ENCODE results near the gene KHDRBS1.
"Not testable (repeated sequence)": the region's sequence is repeated elsewhere in the genome, so short reads cannot be mapped to it uniquely, and the experiment has no call there.

Gene KHDRBS1

GRCh38 chr1:32014199-32014947 lies 705 bp downstream of the KHDRBS1 start:
- DNase-seq: peak; percentile 51
- Histone ChIP-seq H3K4me3 (ENCODE audit: low read length) (peak overlapping the region; percentile 100), H3K36me3 (ENCODE audit: control insufficient read depth, insufficient read depth, low read length) (peaks cover 3% of the 10 kb centered on the region), H2AK5ac (ENCODE audit: low read length) (peak overlapping the region; percentile 75), H3K23ac (ENCODE audit: low read length) (peak overlapping the region; percentile 100), H3K56ac (ENCODE audit: low read length) (peak overlapping the region; percentile 98), H3K79me2 (ENCODE audit: control insufficient read depth, insufficient read depth, low read length) (peaks cover 53% of the 10 kb centered on the region), H3K4me1 (ENCODE audit: control insufficient read depth, low read depth, low read length) (peaks cover 3% of the 10 kb centered on the region), H4K8ac (ENCODE audit: low read depth, low read length) (no peak overlapping the region), H3K4ac (ENCODE audit: low read depth, low read length) (peak overlapping the region; percentile 95), H3K18ac (ENCODE audit: low read length) (peak overlapping the region; percentile 94), H3K79me1 (ENCODE audit: low read length) (no peaks in the 10 kb centered on the region), H3K4me2 (ENCODE audit: low read length) (peak overlapping the region; percentile 79), H2BK5ac (ENCODE audit: low read length) (peak overlapping the region; percentile 44), H4K5ac (ENCODE audit: low read length) (no peak overlapping the region), H3K27me3 (ENCODE audit: insufficient read depth, low read length, poor library complexity) (no peaks in the 10 kb centered on the region), H3K9ac (ENCODE audit: low read length) (peak overlapping the region; percentile 100), H2BK15ac (replicated peaks; ENCODE audit: low read depth) (no peak overlapping the region), H2BK120ac (ENCODE audit: low read depth, low read length) (peak overlapping the region; percentile 19), H3K27ac (ENCODE audit: low read depth, low read length) (peak overlapping the region; percentile 96)
- WGBS (ENCODE audit: extremely low coverage, insufficient coverage, low lambda C conversion rate): no CpG with 5 or more reads among the region's 55 CpGs

DNA sequence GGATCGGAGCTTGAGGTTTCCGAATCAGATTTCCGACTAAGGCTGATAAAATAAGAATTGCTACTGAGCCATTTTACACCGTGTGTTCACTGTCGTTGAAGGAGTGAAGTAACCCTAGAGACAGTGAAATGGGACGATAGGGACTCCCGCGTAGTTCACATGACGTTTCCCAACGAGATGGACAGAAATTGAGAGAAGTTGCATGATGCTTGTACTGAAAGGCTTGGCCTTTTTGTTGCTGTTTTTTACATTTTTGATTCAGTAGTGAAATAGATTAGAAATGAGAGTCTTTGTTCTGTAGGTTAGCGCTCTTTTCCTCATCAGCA lies 1.2 kb downstream of the KHDRBS1 start:
- peak overlapping the region; percentile 79 for H3K4me2 ChIP-seq (ENCODE audit: low read length)
- H3K18ac ChIP-seq (ENCODE audit: low read length): no peak overlapping the region
- no peak overlapping the region for H3K27ac ChIP-seq (ENCODE audit: low read depth, low read length)
- no peak overlapping the region for H2BK120ac ChIP-seq (ENCODE audit: low read depth, low read length)
- H3K79me2 ChIP-seq (ENCODE audit: control insufficient read depth, insufficient read depth, low read length): peaks cover 57% of the 10 kb centered on the region
- no peak for DNase-seq
- H3K9ac ChIP-seq (ENCODE audit: low read length): peak overlapping the region; percentile 100
- H3K4me1 ChIP-seq (ENCODE audit: control insufficient read depth, low read depth, low read length): peaks cover 3% of the 10 kb centered on the region
- H3K56ac ChIP-seq (ENCODE audit: low read length): peak overlapping the region; percentile 98
- no peaks in the 10 kb centered on the region for H3K79me1 ChIP-seq (ENCODE audit: low read length)
- no peak overlapping the region for H3K23ac ChIP-seq (ENCODE audit: low read length)
- H2AK5ac ChIP-seq (ENCODE audit: low read length): no peak overlapping the region
- no peak overlapping the region for H2BK5ac ChIP-seq (ENCODE audit: low read length)
- no peaks in the 10 kb centered on the region for H3K27me3 ChIP-seq (ENCODE audit: insufficient read depth, low read length, poor library complexity)
- peaks cover 3% of the 10 kb centered on the region for H3K36me3 ChIP-seq (ENCODE audit: control insufficient read depth, insufficient read depth, low read length)
- no peak overlapping the region for H3K4ac ChIP-seq (ENCODE audit: low read depth, low read length)
- no peak overlapping the region for H2BK15ac ChIP-seq (replicated peaks; ENCODE audit: low read depth)
- H4K5ac ChIP-seq (ENCODE audit: low read length): no peak overlapping the region
- no CpG with 5 or more reads among the region's 11 CpGs for WGBS (ENCODE audit: extremely low coverage, insufficient coverage, low lambda C conversion rate)
- H3K4me3 ChIP-seq (ENCODE audit: low read length): peak overlapping the region; percentile 100
- H4K8ac ChIP-seq (ENCODE audit: low read depth, low read length): no peak overlapping the region

- H3K4me2 ChIP-seq (ENCODE audit: low read length): no peak overlapping the region
- peaks cover 91% of the 10 kb centered on the region for H3K79me2 ChIP-seq (ENCODE audit: control insufficient read depth, insufficient read depth, low read length)
- no peak for DNase-seq
- H4K8ac ChIP-seq (ENCODE audit: low read depth, low read length): no peak overlapping the region
- no peaks in the 10 kb centered on the region for H3K79me1 ChIP-seq (ENCODE audit: low read length)
- H2BK15ac ChIP-seq (replicated peaks; ENCODE audit: low read depth): no peak overlapping the region
- H3K27me3 ChIP-seq (ENCODE audit: insufficient read depth, low read length, poor library complexity): no peaks in the 10 kb centered on the region
- no peak overlapping the region for H4K5ac ChIP-seq (ENCODE audit: low read length)
- H3K18ac ChIP-seq (ENCODE audit: low read length): no peak overlapping the region
- H3K23ac ChIP-seq (ENCODE audit: low read length): no peak overlapping the region
- no peak overlapping the region for H2AK5ac ChIP-seq (ENCODE audit: low read length)
- H3K4me1 ChIP-seq (ENCODE audit: control insufficient read depth, low read depth, low read length): peaks cover 3% of the 10 kb centered on the region
- no peak overlapping the region for H2BK5ac ChIP-seq (ENCODE audit: low read length)
- H3K56ac ChIP-seq (ENCODE audit: low read length): no peak overlapping the region
- WGBS (ENCODE audit: extremely low coverage, insufficient coverage, low lambda C conversion rate): no CpG with 5 or more reads among the region's 6 CpGs
- no peak overlapping the region for H3K27ac ChIP-seq (ENCODE audit: low read depth, low read length)
- no peak overlapping the region for H3K4ac ChIP-seq (ENCODE audit: low read depth, low read length)
- no peak overlapping the region for H2BK120ac ChIP-seq (ENCODE audit: low read depth, low read length)
- H3K4me3 ChIP-seq (ENCODE audit: low read length): no peak overlapping the region
- peaks cover 5% of the 10 kb centered on the region for H3K36me3 ChIP-seq (ENCODE audit: control insufficient read depth, insufficient read depth, low read length)
- no peak overlapping the region for H3K9ac ChIP-seq (ENCODE audit: low read length)
Measured at GRCh38 chr1:32020339-32020738, 6.7 kb downstream of the KHDRBS1 start.

- no CpG with 5 or more reads among the region's 8 CpGs for WGBS (ENCODE audit: extremely low coverage, insufficient coverage, low lambda C conversion rate)
- H3K4me3 ChIP-seq (ENCODE audit: low read length); H2BK5ac ChIP-seq (ENCODE audit: low read length): not testable (repeated sequence)
Measured at GRCh38 chr1:32021574-32022018, 7.9 kb downstream of the KHDRBS1 start.

GRCh38 chr1:32023351-32023750 lies 9.7 kb downstream of the KHDRBS1 start:
- Histone ChIP-seq H3K27ac (ENCODE audit: low read depth, low read length) (no peak overlapping the region), H2BK5ac (ENCODE audit: low read length) (no peak overlapping the region)
- no CpG with 5 or more reads among the region's 3 CpGs for WGBS (ENCODE audit: extremely low coverage, insufficient coverage, low lambda C conversion rate)

More at GRCh38 chr1:32021574-32022018, 7.9 kb downstream of the KHDRBS1 start:
- not testable (repeated sequence) for H3K4ac ChIP-seq (ENCODE audit: low read depth, low read length); H2BK15ac ChIP-seq (replicated peaks; ENCODE audit: low read depth); H4K8ac ChIP-seq (ENCODE audit: low read depth, low read length); DNase-seq; H3K4me1 ChIP-seq (ENCODE audit: control insufficient read depth, low read depth, low read length); H3K27me3 ChIP-seq (ENCODE audit: insufficient read depth, low read length, poor library complexity); H2AK5ac ChIP-seq (ENCODE audit: low read length); H3K27ac ChIP-seq (ENCODE audit: low read depth, low read length); H3K9ac ChIP-seq (ENCODE audit: low read length); H3K4me2 ChIP-seq (ENCODE audit: low read length); H3K23ac ChIP-seq (ENCODE audit: low read length); H3K79me1 ChIP-seq (ENCODE audit: low read length); H3K56ac ChIP-seq (ENCODE audit: low read length); H2BK120ac ChIP-seq (ENCODE audit: low read depth, low read length); H4K5ac ChIP-seq (ENCODE audit: low read length); H3K36me3 ChIP-seq (ENCODE audit: control insufficient read depth, insufficient read depth, low read length); H3K18ac ChIP-seq (ENCODE audit: low read length)
- H3K79me2 ChIP-seq (ENCODE audit: control insufficient read depth, insufficient read depth, low read length): peaks cover 91% of the 10 kb centered on the region

GRCh38 chr1:32025515-32025914 lies 11.8 kb downstream of the KHDRBS1 start:
- Histone ChIP-seq H3K9ac (ENCODE audit: low read length) (no peak overlapping the region), H2BK120ac (ENCODE audit: low read depth, low read length) (no peak overlapping the region), H4K8ac (ENCODE audit: low read depth, low read length) (no peak overlapping the region), H3K4me2 (ENCODE audit: low read length) (no peak overlapping the region), H3K23ac (ENCODE audit: low read length) (no peak overlapping the region), H4K5ac (ENCODE audit: low read length) (no peak overlapping the region), H3K18ac (ENCODE audit: low read length) (no peak overlapping the region), H3K4me3 (ENCODE audit: low read length) (no peak overlapping the region), H2BK15ac (replicated peaks; ENCODE audit: low read depth) (no peak overlapping the region), H3K4ac (ENCODE audit: low read depth, low read length) (no peak overlapping the region), H2BK5ac (ENCODE audit: low read length) (no peak overlapping the region), H3K79me1 (ENCODE audit: low read length) (no peaks in the 10 kb centered on the region), H3K79me2 (ENCODE audit: control insufficient read depth, insufficient read depth, low read length) (peaks cover 90% of the 10 kb centered on the region), H3K36me3 (ENCODE audit: control insufficient read depth, insufficient read depth, low read length) (no peaks in the 10 kb centered on the region), H3K56ac (ENCODE audit: low read length) (peak overlapping the region; percentile 3), H3K4me1 (ENCODE audit: control insufficient read depth, low read depth, low read length) (no peaks in the 10 kb centered on the region), H3K27me3 (ENCODE audit: insufficient read depth, low read length, poor library complexity) (no peaks in the 10 kb centered on the region), H3K27ac (ENCODE audit: low read depth, low read length) (no peak overlapping the region), H2AK5ac (ENCODE audit: low read length) (no peak overlapping the region)
- WGBS (ENCODE audit: extremely low coverage, insufficient coverage, low lambda C conversion rate): no CpG with 5 or more reads among the region's 6 CpGs
- DNase-seq: no peak

More at GRCh38 chr1:32023351-32023750, 9.7 kb downstream of the KHDRBS1 start:
- H2BK120ac ChIP-seq (ENCODE audit: low read depth, low read length): no peak overlapping the region
- no peaks in the 10 kb centered on the region for H3K27me3 ChIP-seq (ENCODE audit: insufficient read depth, low read length, poor library complexity)
- peaks cover 2% of the 10 kb centered on the region for H3K36me3 ChIP-seq (ENCODE audit: control insufficient read depth, insufficient read depth, low read length)
- no peak overlapping the region for H4K5ac ChIP-seq (ENCODE audit: low read length)
- no peak overlapping the region for H2AK5ac ChIP-seq (ENCODE audit: low read length)
- no peak overlapping the region for H3K9ac ChIP-seq (ENCODE audit: low read length)
- no peak overlapping the region for H3K18ac ChIP-seq (ENCODE audit: low read length)
- no peak overlapping the region for H3K23ac ChIP-seq (ENCODE audit: low read length)
- H4K8ac ChIP-seq (ENCODE audit: low read depth, low read length): no peak overlapping the region
- no peak overlapping the region for H3K4ac ChIP-seq (ENCODE audit: low read depth, low read length)
- no peak overlapping the region for H3K4me3 ChIP-seq (ENCODE audit: low read length)
- H3K4me1 ChIP-seq (ENCODE audit: control insufficient read depth, low read depth, low read length): no peaks in the 10 kb centered on the region
- no peak overlapping the region for H3K4me2 ChIP-seq (ENCODE audit: low read length)
- peaks cover 92% of the 10 kb centered on the region for H3K79me2 ChIP-seq (ENCODE audit: control insufficient read depth, insufficient read depth, low read length)
- no peak overlapping the region for H2BK15ac ChIP-seq (replicated peaks; ENCODE audit: low read depth)
- no peak overlapping the region for H3K56ac ChIP-seq (ENCODE audit: low read length)
- DNase-seq: no peak
- H3K79me1 ChIP-seq (ENCODE audit: low read length): no peaks in the 10 kb centered on the region

All from mesendoderm (in vitro differentiated cells).